ENCODE data around the gene UBXN7. TPM values are rescaled to one million over a fixed set of nuclear protein-coding genes. Genes with fewer than 3 reads are reported as not detected.
"Not testable (repeated sequence)": the region's sequence is repeated elsewhere in the genome, so short reads cannot be mapped to it uniquely, and the experiment has no call there.

The UBXN7 gene
- total RNA-seq, 2 experiments from 2014 or later = 58.4 to 63.7 TPM

DNA sequence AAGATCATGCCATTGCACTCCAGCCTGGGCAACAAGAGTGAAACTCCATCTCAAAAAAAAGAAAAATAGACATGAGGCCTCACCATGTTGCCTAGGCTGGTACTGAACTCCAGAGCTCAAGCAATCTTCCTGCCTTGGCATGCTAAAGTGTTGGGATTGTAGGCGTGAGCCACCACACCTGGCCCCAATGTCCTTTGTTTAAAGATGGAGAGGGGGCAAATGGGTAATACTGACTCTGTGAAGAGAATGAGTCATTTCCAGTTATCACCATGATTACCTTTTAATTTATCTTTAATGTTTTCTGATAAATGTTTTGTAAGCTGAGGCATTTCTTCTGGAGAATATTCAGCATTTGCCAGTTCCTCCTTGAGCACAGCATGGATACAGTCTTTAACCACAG is 116.4 kb downstream of the UBXN7 start:
- H3K4me1 Mint-ChIP-seq (ENCODE audit: low read depth) = peaks cover 12% of the 10 kb centered on the region
- CTCF ChIA-PET = interaction anchor here (2.5 kb wide), 1 partner anchor 207 kb away, joined by 10 read pairs; no protein-coding TSS in a partner anchor
- TF ChIP-seq, protein P1, sequence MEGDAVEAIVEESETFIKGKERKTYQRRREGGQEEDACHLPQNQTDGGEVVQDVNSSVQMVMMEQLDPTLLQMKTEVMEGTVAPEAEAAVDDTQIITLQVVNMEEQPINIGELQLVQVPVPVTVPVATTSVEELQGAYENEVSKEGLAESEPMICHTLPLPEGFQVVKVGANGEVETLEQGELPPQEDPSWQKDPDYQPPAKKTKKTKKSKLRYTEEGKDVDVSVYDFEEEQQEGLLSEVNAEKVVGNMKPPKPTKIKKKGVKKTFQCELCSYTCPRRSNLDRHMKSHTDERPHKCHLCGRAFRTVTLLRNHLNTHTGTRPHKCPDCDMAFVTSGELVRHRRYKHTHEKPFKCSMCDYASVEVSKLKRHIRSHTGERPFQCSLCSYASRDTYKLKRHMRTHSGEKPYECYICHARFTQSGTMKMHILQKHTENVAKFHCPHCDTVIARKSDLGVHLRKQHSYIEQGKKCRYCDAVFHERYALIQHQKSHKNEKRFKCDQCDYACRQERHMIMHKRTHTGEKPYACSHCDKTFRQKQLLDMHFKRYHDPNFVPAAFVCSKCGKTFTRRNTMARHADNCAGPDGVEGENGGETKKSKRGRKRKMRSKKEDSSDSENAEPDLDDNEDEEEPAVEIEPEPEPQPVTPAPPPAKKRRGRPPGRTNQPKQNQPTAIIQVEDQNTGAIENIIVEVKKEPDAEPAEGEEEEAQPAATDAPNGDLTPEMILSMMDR (IDR thresholded peaks at IDR 0.05) = no peak
- no peak overlapping the region for H3K27ac Mint-ChIP-seq
- POLR2A ChIA-PET = interaction anchor here (1.1 kb wide), 1 partner anchor 17 kb away, joined by 4 read pairs; no protein-coding TSS in a partner anchor
- intact Hi-C loops (cut with micrococcal nuclease) = loop anchor here (10.0 kb wide), 1 partner anchor 61 kb away; no protein-coding TSS in a partner anchor
- no peaks in the 10 kb centered on the region for H3K36me3 Mint-ChIP-seq (ENCODE audit: low read depth)
- no peak overlapping the region for H3K4me3 Mint-ChIP-seq
- ATAC-seq (no peak), DNase-seq (no peak)
- H3K9me3 Mint-ChIP-seq = no peaks in the 10 kb centered on the region
- no peaks in the 10 kb centered on the region for H3K27me3 Mint-ChIP-seq

DNA sequence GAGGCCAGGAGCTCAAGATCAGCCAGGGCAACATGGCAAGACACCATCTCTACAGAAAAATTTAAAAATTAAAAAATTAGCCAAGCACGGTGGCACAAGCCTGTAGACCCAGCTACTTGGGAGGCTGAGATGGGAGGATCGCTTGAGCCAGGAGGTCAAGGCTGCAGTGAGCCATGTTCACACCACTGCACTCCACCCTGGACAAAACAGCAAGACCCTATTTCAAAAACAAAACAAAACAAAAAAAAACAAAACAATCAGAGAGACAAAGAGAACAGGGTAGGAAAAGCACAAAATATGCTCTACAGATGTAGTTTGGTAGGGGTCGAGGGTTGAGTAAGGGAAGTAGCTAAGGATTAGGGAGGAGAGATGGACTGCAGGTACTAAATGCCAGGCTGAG is 117.6 kb downstream of the UBXN7 start:
- ATAC-seq (no peak), DNase-seq (no peak)
- ChIA-PET CTCF (interaction anchor here (0.7 to 1.3 kb wide), 2 partner anchors 32 to 159 kb away, joined by 3 to 4 read pairs; no protein-coding TSS in a partner anchor), POLR2A (interaction anchor here (0.6 to 1.1 kb wide), 2 partner anchors 16 to 188 kb away, joined by 3 to 4 read pairs; no protein-coding TSS in a partner anchor)
- no peaks in the 10 kb centered on the region for H3K36me3 Mint-ChIP-seq (ENCODE audit: low read depth)
- H3K4me1 Mint-ChIP-seq (ENCODE audit: low read depth) = peaks cover 12% of the 10 kb centered on the region
- no peaks in the 10 kb centered on the region for H3K9me3 Mint-ChIP-seq
- H3K27me3 Mint-ChIP-seq = no peaks in the 10 kb centered on the region
- H3K27ac Mint-ChIP-seq = peak overlapping the region; percentile 7
- intact Hi-C loops (cut with micrococcal nuclease) = loop anchor here (10.0 kb wide), 1 partner anchor 60 kb away; no protein-coding TSS in a partner anchor
- TF ChIP-seq, protein P1 (IDR thresholded peaks at IDR 0.05) = no peak
- H3K4me3 Mint-ChIP-seq = no peak overlapping the region

DNA sequence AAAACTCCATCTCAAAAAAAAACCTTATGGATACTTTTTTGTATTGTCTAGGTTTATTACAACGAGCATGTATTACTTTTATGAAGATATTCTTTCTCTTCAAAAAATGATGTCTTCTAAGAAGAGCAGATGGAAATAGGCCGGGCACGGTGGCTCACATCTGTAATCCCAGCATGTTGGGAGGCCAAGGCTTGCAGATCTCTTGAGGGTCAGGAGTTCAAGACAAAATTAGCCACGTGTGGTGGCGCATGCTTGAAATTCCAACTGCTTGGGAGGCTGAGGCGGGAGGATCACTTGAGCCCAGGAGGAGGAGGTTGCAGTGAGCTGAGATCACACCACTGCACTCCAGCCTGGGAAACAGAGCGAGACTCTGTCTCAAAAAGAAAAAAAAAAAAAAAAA is 118.1 kb downstream of the UBXN7 start:
- not testable (repeated sequence) for ATAC-seq; H3K9me3 Mint-ChIP-seq; H3K27ac Mint-ChIP-seq; H3K27me3 Mint-ChIP-seq; H3K4me1 Mint-ChIP-seq (ENCODE audit: low read depth); H3K36me3 Mint-ChIP-seq (ENCODE audit: low read depth); DNase-seq; H3K4me3 Mint-ChIP-seq
- POLR2A ChIA-PET = interaction anchor here (0.6 kb wide), 1 partner anchor 189 kb away, joined by 3 read pairs; no protein-coding TSS in a partner anchor
- CTCF ChIA-PET = interaction anchor here (0.7 to 1.3 kb wide), 2 partner anchors 33 to 159 kb away, joined by 3 to 4 read pairs; no protein-coding TSS in a partner anchor
- intact Hi-C loops (cut with micrococcal nuclease) = loop anchor here (10.0 kb wide), 1 partner anchor 59 kb away; no protein-coding TSS in a partner anchor

DNA sequence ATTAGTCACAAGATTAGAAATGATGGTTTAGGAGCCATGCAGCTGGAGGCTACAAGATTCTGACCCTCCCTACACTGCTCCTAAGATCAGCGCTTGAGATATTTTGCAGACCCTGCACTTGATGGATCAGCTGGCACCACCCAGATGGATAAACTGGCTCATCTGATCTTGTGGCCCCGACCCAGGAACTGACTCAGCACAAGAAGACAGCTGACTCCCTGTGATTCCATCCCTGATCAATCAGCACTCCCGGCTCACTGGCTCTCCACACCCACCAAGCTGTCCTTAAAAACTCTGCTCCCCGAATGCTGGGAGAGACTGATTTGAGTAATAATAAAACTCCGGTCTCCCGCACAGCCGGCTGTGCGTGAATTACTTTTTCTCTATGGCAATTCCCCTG is 129.3 kb downstream of the UBXN7 start:
- intact Hi-C loops (cut with micrococcal nuclease); H3K27ac Mint-ChIP-seq; H3K4me1 Mint-ChIP-seq (ENCODE audit: low read depth); CTCF ChIA-PET; DNase-seq; H3K27me3 Mint-ChIP-seq; H3K9me3 Mint-ChIP-seq; ATAC-seq; POLR2A ChIA-PET; H3K4me3 Mint-ChIP-seq; H3K36me3 Mint-ChIP-seq (ENCODE audit: low read depth): not testable (repeated sequence)

DNA sequence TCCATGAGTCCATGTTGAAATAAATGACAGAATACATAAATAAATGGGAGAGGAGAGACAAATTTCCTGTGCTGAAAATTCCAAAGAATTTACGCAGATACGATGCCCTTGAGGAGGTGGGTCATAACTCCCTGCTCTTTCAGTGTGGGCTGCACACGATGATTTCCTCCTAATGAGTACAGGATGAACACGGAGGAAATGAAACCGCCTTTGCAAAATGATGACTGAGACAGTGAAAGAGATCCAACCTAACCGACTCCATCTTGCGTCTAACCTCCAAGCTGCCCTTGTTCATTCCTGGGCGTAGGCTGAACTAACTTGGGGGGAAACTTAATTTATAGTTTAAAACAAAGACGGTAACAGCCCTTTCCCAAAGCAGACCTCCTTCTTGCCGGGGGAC is 129.7 kb downstream of the UBXN7 start:
- H3K27ac Mint-ChIP-seq; H3K4me1 Mint-ChIP-seq (ENCODE audit: low read depth); ATAC-seq; H3K4me3 Mint-ChIP-seq; POLR2A ChIA-PET; H3K27me3 Mint-ChIP-seq; H3K9me3 Mint-ChIP-seq; H3K36me3 Mint-ChIP-seq (ENCODE audit: low read depth); DNase-seq; CTCF ChIA-PET; intact Hi-C loops (cut with micrococcal nuclease): not testable (repeated sequence)

DNA sequence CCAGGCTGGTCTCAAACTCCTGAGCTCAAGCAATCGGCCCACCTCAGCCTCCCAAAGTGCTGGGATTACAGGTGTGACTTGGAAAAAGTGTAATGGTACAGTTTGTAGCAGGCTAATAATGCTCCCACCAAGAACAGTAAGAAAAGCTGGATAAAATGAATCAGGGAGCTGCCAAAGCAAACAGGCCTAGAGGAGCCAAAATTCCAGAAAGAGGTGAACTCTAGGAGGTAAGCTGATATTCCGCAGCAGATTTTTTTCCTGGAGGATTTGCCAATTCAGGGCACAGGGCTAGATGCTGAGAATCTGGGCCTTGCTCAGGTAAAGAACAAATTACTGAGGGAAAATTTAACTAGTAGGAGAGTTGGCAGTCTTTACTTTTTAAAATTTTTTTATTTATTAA is 133.7 kb downstream of the UBXN7 start:
- H3K9me3 Mint-ChIP-seq = no peaks in the 10 kb centered on the region
- TF ChIP-seq, protein P1 (IDR thresholded peaks at IDR 0.05) = no peak
- H3K4me3 Mint-ChIP-seq = no peak overlapping the region
- no peak for ATAC-seq
- intact Hi-C loops (cut with micrococcal nuclease) = no loop called here
- no peak for DNase-seq
- CTCF ChIA-PET = interaction anchor here (0.9 kb wide), 1 partner anchor 10 kb away, joined by 3 read pairs; no protein-coding TSS in a partner anchor
- no peaks in the 10 kb centered on the region for H3K4me1 Mint-ChIP-seq (ENCODE audit: low read depth)
- H3K27ac Mint-ChIP-seq = no peak overlapping the region
- no peaks in the 10 kb centered on the region for H3K27me3 Mint-ChIP-seq
- POLR2A ChIA-PET = interaction anchor here (1.4 to 2.0 kb wide), 2 partner anchors 17 to 24 kb away, joined by 4 to 7 read pairs; no protein-coding TSS in a partner anchor
- H3K36me3 Mint-ChIP-seq (ENCODE audit: low read depth) = peaks cover 4% of the 10 kb centered on the region

Other genes starting within 250 kb of the UBXN7 start
- not detected for gene ZDHHC19, start 221.0 kb downstream of the UBXN7 start, total RNA-seq
- not detected for gene SLC51A, start 215.9 kb downstream of the UBXN7 start, total RNA-seq
- 10 to 100 TPM; 31.0 to 33.7 TPM for gene PCYT1A, start 144.7 kb downstream of the UBXN7 start, total RNA-seq
- gene DYNLT2B, start 114.2 kb downstream of the UBXN7 start, total RNA-seq = 1 to 10 TPM; 8.8 to 9.5 TPM
- not detected for gene TM4SF19, start 94.0 kb downstream of the UBXN7 start, total RNA-seq
- 10 to 100 TPM; 20.9 to 21.2 TPM for gene RNF168, start 71.3 kb upstream of the UBXN7 start, total RNA-seq
- gene SMCO1, start 82.9 kb upstream of the UBXN7 start, total RNA-seq = not detected
- 10 to 100 TPM; 16.2 to 17.2 TPM for gene WDR53, start 136.1 kb upstream of the UBXN7 start, total RNA-seq
- 10 to 100 TPM; 18.2 TPM for gene FBXO45, start 136.2 kb upstream of the UBXN7 start, total RNA-seq
- gene NRROS, start 207.3 kb upstream of the UBXN7 start, total RNA-seq = 10 to 100 TPM; 24.2 to 26.5 TPM

Measured in activated CD8-positive, alpha-beta T cell treated with anti-CD3 and anti-CD28 coated beads for 36 hours (primary cell).